T47D (cell line): ENCODE data around the gene TBX18.

Source experiments
- DNase-seq, 2 experiments: peaks; one replicate each; pipeline versions ENCODE4 v3.0.0 to v3.0.0-alpha.2; 2011 to 2012; ENCODE audit warnings: low read depth in 1 of 2, low spot score in 1 of 2
- JUND ChIP-seq: IDR thresholded peaks from 2 replicates; pipeline ENCODE4 v1.6.1; 2012; ENCODE audit warnings: low read depth
- in situ Hi-C: cut with HindIII; loops from 2 replicates; pipeline ENCODE4 v1.10.0; 2016; ENCODE audit warnings: low sequenced_read_pairs, low pct_unique_long_range_greater_than_20kb

TBX18 gene

DNA sequence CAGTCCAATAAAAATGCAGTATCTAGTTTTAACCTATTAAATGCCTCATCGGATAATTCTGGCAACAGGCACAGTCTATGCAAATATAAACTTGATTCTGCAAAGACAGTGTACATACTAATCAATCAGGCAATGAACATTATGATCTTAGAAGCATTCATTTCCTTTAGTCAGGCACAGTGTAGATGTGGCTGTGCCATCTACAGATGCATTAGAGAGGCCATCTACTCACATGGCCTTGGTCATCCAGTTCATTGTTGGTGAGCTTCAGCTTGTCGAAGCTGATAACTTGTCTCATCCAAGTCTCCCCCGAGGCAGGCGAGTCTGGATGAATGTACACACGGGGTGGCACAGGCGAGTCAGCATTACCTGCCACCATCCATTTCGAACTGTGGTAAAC is 7.9 kb downstream of the TBX18 start:
- in situ Hi-C loops = no loop called here
- TF ChIP-seq JUND = no peak
- no peak for DNase-seq

DNA sequence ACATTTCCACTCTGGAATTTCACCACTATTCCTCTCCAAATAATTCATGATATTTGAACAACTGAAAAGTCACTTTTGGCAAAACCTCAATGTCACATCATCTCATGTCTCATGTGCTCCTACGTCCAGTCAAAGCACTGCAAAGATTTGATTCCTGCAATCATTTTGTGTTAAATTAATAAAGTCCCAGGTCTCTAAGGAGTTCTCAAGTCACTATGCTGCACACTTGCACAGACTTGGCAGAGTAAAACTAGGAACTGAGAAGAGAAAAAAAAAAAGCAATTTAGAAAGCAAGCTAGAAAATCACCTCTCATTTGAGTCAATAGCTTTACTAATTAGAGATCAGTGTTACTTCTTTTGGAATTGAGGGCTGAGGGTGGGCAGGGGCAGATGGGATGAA is 11.2 kb downstream of the TBX18 start:
- no peak for TF ChIP-seq JUND
- in situ Hi-C loops = no loop called here
- DNase-seq = no peak

DNA sequence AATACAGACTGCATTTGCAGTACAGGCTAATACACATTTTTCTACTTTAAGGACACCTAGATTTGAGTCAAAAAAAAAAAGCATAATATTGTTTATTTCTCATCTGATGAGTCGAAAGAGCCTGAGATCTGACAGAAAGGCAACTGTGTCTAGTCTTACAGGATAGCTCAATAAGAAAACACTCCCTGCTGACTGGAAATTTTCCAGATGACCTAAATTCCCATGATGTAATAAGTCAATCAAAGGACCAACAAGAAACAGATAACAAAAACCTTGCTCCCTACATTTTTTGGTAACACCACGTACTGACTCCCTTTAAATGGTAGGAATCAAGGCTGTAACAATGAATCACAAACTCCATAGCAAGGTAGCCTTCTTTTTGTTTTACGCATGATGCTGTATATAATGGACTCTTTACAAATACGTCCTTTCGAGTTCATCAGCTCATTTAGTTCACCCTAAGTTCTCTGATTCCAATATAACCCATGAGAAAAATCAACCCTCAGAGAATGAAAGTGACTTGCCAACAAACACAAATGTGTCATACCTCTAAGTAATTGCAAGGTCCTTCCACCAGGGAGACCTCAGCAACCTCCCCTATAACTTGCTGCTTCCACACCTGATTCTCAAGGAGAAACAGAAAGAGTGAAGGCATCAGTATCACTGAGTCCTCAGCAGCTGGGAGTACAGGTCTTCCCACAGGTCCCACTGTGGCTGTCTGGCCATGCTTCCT is 12.1 kb downstream of the TBX18 start:
- in situ Hi-C loops = no loop called here
- no peak for TF ChIP-seq JUND
- no peak for DNase-seq

- TF ChIP-seq JUND = no peak
- no peak for DNase-seq
- in situ Hi-C loops = no loop called here
Measured at GRCh38 chr6:84749181-84749580, 15.2 kb downstream of the TBX18 start.

- DNase-seq = no peak
- in situ Hi-C loops = no loop called here
- no peak for TF ChIP-seq JUND
Measured at GRCh38 chr6:84748376-84748775, 16.0 kb downstream of the TBX18 start.

DNA sequence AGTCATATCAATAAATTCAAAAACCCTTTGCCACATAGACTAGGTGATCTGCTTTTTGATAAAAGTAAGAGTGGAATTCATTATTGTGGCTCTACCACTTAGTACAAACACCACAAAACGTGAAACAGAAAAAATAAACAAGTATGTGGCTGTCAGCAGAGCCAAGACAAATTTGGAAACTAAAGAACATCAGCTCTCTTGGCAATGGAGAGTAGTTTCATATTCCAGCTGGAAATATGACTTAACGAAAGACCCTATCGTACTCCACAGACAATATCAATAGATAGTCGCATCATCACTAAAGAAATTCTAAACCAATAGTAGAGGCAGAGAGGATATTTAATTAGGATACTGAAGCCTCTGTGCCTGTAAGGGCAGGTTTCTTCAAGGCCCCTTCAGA is 20.8 kb downstream of the TBX18 start:
- in situ Hi-C loops = no loop called here
- DNase-seq = no peak
- no peak for TF ChIP-seq JUND

DNA sequence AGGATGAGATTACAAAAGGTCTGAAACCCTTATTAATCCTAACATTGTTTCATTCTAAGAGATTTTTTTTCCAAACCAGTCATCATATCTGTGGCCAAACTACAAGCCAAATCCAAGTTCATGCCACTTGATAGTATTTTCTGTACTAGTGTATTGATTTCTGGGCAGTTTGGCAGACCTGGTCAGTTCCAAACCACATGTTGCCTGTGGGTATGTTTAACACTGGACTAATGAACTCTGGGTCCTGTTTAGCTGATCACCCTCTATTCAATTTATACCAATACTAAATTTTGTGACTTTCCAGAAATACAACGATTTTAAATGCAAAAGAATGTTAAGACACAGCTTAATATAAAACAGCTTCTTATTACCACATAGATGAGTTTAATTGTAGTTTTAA is 24.0 kb downstream of the TBX18 start:
- no peak for TF ChIP-seq JUND
- in situ Hi-C loops = no loop called here
- no peak for DNase-seq

- no peak for DNase-seq
- no peak for TF ChIP-seq JUND
- in situ Hi-C loops = no loop called here
Measured at GRCh38 chr6:84739866-84740208, 24.6 kb downstream of the TBX18 start.

- in situ Hi-C loops = no loop called here
- no peak for DNase-seq
- no peak for TF ChIP-seq JUND
Measured at GRCh38 chr6:84738996-84739865, 25.2 kb downstream of the TBX18 start.

GRCh38 chr6:84733889-84734288 is 30.5 kb downstream of the TBX18 start:
- no peak for TF ChIP-seq JUND
- in situ Hi-C loops = no loop called here
- no peak for DNase-seq

DNA sequence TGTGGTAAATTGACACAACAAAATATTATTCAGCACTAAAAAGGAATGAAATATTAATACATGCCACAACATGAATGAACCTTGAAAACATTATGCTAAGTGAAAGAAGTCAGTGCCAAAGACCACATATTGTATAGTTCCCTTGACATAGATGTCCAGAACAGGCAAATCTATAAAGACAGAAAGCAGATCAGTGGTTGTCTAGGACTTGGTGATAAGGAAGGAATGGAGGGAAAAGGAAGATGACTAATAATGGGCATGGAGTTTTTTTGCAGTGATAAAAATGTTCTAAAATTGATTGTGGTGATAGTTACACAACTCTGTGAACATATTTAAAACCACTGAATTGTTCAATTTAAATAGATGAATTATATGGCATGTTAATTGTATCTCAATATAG is 32.5 kb downstream of the TBX18 start:
- in situ Hi-C loops = no loop called here

DNA sequence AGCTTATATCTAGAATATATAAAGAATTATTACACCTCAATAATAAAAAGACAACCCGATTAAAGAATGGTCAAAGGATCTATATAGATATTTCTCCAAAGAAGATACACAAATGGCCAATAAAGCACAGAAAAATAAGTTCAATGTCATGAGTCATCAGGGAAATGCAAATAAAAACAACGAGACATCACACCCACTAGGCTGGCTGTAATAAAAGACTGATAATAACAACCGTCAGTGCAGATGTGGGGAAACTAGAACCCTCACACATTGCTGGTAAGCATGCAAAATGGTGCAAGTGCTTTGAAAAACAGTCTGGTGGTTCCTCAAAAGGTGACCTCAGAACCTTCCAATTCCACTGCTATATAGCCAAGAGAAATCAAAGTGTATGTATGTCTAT is 33.0 kb downstream of the TBX18 start:
- in situ Hi-C loops = no loop called here
- TF ChIP-seq JUND = no peak
- DNase-seq = no peak

More for the DNA sequence above, 32.5 kb downstream of the TBX18 start:
- no peak for DNase-seq
- TF ChIP-seq JUND = no peak

DNA sequence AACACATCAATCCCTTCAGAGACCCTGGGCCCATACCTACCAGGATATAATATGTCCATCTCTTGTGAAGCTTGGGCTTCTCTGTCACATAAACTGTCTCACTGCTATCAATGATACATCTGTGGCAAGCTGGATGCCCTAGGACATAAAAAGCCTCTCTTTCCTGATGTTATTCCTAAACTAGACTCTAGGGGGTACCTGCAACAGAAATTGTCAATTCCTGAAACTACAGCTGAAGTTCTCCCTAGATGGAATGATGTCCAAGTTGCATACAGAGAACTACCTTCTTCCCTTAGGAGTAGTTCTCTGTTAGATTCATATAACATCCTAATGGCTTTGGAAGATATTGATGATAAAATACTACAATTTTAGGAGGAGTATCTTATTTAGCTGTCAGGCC is 35.8 kb downstream of the TBX18 start:
- in situ Hi-C loops = no loop called here
- no peak for TF ChIP-seq JUND
- DNase-seq = peak in 1 of 2 experiments; percentile 6

- DNase-seq = no peak
- in situ Hi-C loops = no loop called here
- TF ChIP-seq JUND = no peak
Measured at GRCh38 chr6:84719152-84719551, 45.2 kb downstream of the TBX18 start.
